ENCODE results near the gene CDIP1. TPM values are rescaled to one million over a fixed set of nuclear protein-coding genes. Genes with fewer than 3 reads are reported as not detected.

Gene CDIP1
- total RNA-seq: 10 to 100 TPM in 3 of 4 donors, 1 to 10 TPM in 1; 9.9 to 18.4 (median 15.0) TPM

GRCh38 chr16:4538350-4539235, at the start of gene CDIP1:
TSS of gene CDIP1 (minus strand) at chr16:4538773. CDS start at chr16:4514130, 24,643 bp downstream.
- intact Hi-C loops (cut with DNase I; ENCODE audit: low total_unique reads): no loop called here
- DNase-seq (ENCODE audit: low spot score in 2 of 2): peak; percentile 97 to 100
- no peak for TF ChIP-seq CTCF (IDR thresholded peaks at IDR 0.05)
- TF ChIP-seq POLR2A (IDR thresholded peaks at IDR 0.05): no peak
- 9 to 11% methylated on average over 15 to 19 of the region's 67 CpGs for WGBS, 2 donors
- peak within 1 kb of the TSS; percentile 72 for H3K4me3 ChIP-seq (ENCODE audit: low read depth, poor library complexity, severe bottlenecking)

- 64 to 77% methylated on average over 7 of the region's 7 CpGs for WGBS, 2 donors
- H3K4me3 ChIP-seq (ENCODE audit: low read depth, poor library complexity, severe bottlenecking): no peak overlapping the region
- no peak for TF ChIP-seq CTCF (IDR thresholded peaks at IDR 0.05)
- no peak for TF ChIP-seq POLR2A (IDR thresholded peaks at IDR 0.05)
- DNase-seq (ENCODE audit: low spot score in 2 of 2): no peak
- intact Hi-C loops (cut with DNase I; ENCODE audit: low total_unique reads): no loop called here
Observed at GRCh38 chr16:4586291-4586690, 47.7 kb upstream of the CDIP1 start.

GRCh38 chr16:4583906-4584305, 45.3 kb upstream of the CDIP1 start:
- TF ChIP-seq CTCF (IDR thresholded peaks at IDR 0.05): no peak
- no peak for TF ChIP-seq POLR2A (IDR thresholded peaks at IDR 0.05)
- intact Hi-C loops (cut with DNase I; ENCODE audit: low total_unique reads): no loop called here
- 87 to 91% methylated on average over 4 of the region's 4 CpGs for WGBS, 2 donors

GRCh38 chr16:4580250-4580649, 41.7 kb upstream of the CDIP1 start:
- DNase-seq (ENCODE audit: low spot score in 2 of 2): no peak
- intact Hi-C loops (cut with DNase I; ENCODE audit: low total_unique reads): no loop called here
- H3K4me3 ChIP-seq (ENCODE audit: low read depth, poor library complexity, severe bottlenecking): no peak overlapping the region
- 46 to 54% methylated on average over 5 to 6 of the region's 6 CpGs for WGBS, 2 donors
- TF ChIP-seq CTCF (IDR thresholded peaks at IDR 0.05): no peak

More at GRCh38 chr16:4583906-4584305, 45.3 kb upstream of the CDIP1 start:
- no peak for DNase-seq (ENCODE audit: low spot score in 2 of 2)
- no peak overlapping the region for H3K4me3 ChIP-seq (ENCODE audit: low read depth, poor library complexity, severe bottlenecking)

GRCh38 chr16:4578961-4579530, 40.5 kb upstream of the CDIP1 start:
- WGBS, 2 donors: 78 to 79% methylated on average over 13 of the region's 13 CpGs
- TF ChIP-seq POLR2A (IDR thresholded peaks at IDR 0.05): no peak
- TF ChIP-seq CTCF (IDR thresholded peaks at IDR 0.05): no peak

More at GRCh38 chr16:4578961-4579530, 40.5 kb upstream of the CDIP1 start:
- DNase-seq (ENCODE audit: low spot score in 2 of 2): no peak
- intact Hi-C loops (cut with DNase I; ENCODE audit: low total_unique reads): no loop called here
- H3K4me3 ChIP-seq (ENCODE audit: low read depth, poor library complexity, severe bottlenecking): no peak overlapping the region
